Hematopoietic multipotent progenitor cell treated with erythropoietin and hydrocortisone succinate and interleukin-3 and kit ligand, for 4 days (in vitro differentiated cells): Measurements from ENCODE around the gene LMAN2L.

Experiments
- DNase-seq: peaks from one replicate; pipeline ENCODE4 v3.0.0-alpha.2; 2015

The LMAN2L gene

GRCh38 chr2:96703021-96703751, 36.7 kb downstream of the LMAN2L start:
- no peak for DNase-seq

- DNase-seq, result no peak
Observed at GRCh38 chr2:96702098-96702785, 37.6 kb downstream of the LMAN2L start.

GRCh38 chr2:96701636-96702035, 38.2 kb downstream of the LMAN2L start:
- DNase-seq, result no peak

DNA sequence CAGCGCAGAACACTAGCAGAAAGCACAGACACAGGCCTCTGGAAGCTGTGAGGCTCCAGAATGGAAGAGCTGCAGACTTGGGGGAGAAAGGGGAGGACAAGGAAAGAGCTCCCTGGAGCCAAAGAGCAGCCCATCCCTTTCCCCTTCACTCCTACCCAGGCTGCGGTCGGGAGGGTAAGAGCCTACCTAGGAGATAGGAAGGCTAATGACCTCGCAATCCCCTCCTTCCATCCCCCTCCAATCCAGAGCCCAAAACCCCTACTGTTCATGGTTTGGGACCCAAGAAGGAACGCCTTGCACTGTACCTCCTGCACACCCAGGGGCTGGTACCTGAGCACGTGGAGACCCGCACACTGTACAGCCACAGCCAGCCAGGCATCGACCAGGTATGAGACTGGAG, 39.8 kb downstream of the LMAN2L start:
- DNase-seq, result no peak

- no peak for DNase-seq
Observed at GRCh38 chr2:96699621-96700020, 40.2 kb downstream of the LMAN2L start.

GRCh38 chr2:96699021-96699420, 40.8 kb downstream of the LMAN2L start:
- no peak for DNase-seq

DNA sequence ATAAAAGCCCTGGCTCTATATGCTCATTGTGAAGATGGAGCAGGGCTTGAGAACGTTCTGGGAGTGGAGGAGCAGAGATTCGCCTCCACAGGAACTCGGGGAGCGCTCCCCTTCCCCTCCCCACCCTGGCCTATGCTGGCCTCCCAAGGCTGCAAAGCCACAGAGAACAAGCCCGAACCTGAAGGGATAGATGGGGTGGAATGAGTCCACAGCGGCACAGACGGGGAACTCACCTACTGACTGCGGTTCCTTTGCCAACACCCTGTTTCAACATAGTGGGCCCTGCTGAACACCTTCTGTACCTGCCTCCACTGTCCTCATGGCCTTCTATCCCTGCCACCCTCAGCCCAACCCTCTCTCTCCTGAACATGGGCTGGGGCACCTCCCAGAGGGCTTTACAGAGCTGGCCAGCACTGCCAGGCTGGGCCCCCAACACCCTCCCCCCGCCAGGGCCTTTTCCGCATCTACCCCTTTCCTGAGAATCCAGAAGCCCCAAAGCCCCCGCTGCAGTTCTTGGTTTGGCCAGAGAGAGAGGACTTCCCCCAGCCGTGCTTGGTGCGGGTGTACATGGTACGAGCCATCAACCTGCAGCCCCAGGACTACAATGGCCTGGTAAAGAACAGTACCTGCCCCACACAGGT, 41.5 kb downstream of the LMAN2L start:
- no peak for DNase-seq

- no peak for DNase-seq
Observed at GRCh38 chr2:96697476-96697875, 42.4 kb downstream of the LMAN2L start.

DNA sequence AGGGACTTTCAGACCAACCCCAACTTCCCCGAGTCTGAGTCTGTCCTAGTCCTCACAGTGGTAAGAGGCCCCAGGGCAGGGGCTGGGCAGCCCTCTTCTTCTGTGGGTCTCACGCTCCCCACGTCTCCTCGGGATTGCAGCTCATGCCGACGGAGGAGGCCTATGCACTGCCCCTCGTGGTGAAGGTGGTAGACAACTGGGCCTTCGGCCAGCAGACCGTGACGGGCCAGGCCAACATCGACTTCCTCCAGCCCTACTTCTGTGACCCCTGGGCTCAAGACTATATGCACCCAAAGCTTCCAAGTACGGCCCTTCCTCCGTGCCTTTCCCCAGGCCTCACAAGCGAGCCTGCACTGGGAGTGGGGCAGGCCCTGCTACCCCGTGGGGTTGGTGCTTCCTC, 44.3 kb downstream of the LMAN2L start:
- DNase-seq, result no peak

DNA sequence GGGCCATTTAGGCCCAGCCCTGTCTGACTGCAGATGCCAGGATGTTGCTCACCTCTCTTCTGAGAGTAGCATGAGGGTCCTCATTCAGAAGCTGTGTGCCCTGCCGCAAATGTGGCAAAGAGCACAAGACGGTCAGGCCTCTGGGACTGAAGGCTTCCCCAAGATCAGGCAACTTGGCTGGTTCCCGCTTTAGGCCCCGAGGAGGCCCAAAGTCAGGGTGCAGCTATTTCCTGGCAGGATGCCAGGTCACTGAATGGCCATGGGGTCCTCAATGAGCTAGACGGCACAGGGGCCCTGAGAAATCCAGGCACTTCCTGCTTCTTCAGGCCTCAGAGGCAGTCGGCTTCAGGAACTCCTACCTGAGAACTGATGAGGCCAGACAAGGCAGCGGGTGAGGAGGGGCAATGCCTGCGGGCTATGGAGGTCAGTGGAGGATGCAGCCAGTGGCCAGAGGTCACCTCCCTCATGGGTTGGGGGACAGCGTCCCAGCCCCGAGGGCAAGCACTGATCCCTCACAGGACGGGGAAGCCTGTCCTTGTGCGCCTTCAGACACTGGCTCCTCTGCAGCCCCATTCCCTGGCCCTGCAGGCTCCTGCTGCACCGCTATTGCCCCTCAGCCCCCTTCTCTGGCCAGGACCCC, 44.9 kb downstream of the LMAN2L start:
- DNase-seq, result no peak

DNA sequence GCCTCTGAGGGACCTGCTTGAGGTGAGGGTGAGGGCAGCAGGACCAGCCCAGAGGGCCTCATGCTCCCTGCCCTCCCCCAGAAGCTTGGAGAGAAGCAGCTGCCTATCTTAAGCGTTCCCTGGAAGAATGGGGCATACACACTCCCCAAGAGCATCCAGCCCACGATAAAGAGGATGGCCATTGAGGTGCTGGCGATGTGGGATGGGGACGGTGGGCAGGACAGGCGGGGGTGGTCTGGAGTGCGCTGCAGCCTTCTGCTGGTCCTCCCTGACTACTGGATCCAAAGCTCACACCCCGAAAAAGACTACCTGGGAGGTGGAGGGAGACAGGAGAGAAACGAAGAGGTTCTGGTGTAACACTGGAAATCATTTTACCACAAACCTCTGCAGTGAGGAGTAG, 45.6 kb downstream of the LMAN2L start:
- no peak for DNase-seq

GRCh38 chr2:96693286-96694200, 46.3 kb downstream of the LMAN2L start:
- no peak for DNase-seq

GRCh38 chr2:96692094-96692971, 47.5 kb downstream of the LMAN2L start:
- no peak for DNase-seq

GRCh38 chr2:96691022-96691612, 48.7 kb downstream of the LMAN2L start:
- no peak for DNase-seq

GRCh38 chr2:96690306-96691021, 49.4 kb downstream of the LMAN2L start:
- DNase-seq, result no peak

DNA sequence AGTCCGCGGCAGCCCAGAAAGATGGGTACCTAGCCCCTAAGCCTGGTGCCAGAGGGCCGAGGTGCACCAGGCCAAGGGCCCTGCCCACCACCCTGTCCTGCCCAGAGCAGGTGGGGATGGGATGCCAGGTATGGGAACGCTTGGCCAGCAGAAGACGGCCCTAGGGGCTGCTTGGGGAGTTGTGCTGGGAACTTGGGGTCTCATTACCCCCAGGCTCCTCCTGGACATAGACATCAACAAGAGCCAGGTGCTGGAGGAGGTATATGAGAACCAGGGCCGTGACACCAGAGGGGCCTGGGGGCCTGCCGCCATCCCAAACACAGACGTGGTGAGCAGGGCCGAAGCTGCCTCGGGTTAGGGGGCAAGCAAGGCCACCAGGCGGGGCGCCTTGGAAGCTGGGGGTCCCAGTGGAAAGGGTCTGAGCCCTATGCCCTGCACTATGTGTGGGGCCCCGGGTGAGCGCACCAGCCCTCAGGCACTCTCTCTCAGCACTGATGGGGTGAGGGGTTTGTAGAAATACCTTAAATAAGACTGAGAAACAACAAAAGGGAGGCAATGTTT, 50.4 kb downstream of the LMAN2L start:
- DNase-seq, result no peak

DNA sequence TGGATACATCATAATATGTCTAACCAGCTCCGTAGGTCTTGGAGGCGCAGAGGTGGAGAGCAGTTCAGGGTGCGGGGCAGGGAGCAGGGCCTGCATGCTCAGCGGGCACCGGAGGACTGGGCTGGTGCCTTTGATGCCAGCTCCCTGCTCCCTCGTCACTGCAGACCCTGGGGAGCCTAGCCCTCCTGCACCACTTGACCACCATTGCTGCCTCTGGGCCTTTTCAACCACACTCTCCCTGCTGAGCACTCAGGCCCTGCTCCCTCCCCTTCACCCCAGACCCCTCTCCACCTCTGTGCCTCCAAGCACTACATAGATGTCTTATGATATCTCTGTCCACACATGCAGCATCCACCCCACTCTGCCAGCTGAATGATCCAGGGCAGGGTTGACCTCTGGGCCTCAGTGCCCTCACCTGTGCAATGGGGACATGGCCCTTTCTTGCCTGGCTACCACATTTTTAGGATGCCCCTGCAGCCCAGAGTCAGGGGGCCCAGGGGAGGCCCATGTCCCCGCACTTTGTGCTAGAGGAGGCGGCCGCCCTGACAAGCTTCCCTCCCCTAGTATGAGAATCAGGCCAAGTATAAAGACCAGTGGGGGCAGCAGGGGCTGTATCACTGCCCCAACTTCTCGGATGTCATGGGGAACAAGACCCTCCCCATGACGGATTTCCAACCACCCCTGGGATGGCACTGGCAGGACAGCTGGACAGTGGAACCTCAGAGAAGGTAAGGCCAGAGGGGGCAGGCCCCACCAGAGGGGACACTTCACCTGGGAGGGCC, 51.0 kb downstream of the LMAN2L start:
- DNase-seq, result no peak

DNA sequence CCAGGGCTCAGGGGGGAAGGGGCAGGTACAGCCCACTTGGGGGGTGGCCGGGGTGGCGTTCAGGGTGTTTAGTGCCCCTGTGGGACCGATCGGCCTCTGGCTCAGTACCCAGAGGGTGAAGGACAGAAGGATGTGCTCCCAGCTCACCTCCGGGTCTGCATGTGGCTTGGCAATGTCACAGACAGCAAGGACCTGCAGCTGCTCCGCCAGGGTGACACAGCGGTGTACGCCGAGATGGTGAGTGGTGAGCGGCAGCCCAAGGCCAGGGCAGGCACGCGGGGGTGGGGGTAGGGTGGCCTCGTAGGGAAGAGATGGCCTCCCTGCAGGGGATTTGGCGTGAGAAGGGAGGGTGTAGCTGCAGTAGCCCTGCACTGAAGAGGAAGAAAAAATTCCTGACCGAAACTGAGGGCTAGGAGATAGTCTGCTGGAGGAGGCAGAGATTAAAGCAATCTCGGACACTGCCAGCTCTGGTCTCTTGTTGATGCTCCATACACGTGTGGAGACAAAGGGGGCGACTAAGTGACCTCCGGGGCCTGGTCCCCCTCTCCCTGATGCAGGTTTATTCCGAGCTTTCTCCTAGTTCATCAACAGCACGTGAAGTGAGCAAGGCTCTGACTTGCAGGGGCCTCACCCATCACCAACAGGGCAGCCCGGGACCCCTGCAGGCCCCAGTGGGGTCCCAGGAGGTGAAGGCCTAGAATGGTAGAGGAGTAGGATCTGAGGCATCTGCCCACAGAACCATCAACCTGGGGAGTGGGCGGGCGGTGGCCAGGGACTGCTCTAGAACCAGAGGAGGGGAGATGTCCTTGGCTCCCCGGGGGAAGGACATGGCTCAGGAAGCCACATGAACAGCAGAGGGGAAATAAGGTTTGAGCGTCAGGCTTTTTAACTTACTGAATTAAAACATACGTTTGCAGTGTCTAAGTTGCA, 51.9 kb downstream of the LMAN2L start:
- no peak for DNase-seq
